PFSK-1 (cell line): ENCODE data around the gene RNF7.

ENCODE experiments used
- POLR2AphosphoS5 ChIP-seq: IDR thresholded peaks from 2 replicates; pipeline ENCODE4 v1.6.1; 2012; ENCODE audit warnings: low read depth, mild to moderate bottlenecking, control low read depth, low read length, moderate library complexity
- SIN3A ChIP-seq: IDR thresholded peaks from 2 replicates; pipeline ENCODE4 v1.6.1; 2012; ENCODE audit warnings: mild to moderate bottlenecking, low read length, moderate library complexity, borderline replicate concordance; ENCODE audit not compliant: insufficient read depth
- TAF1 ChIP-seq: IDR thresholded peaks from 2 replicates; pipeline ENCODE4 v1.6.1; 2012; ENCODE audit warnings: low read length, control low read depth, borderline replicate concordance; ENCODE audit not compliant: insufficient read depth

DNA sequence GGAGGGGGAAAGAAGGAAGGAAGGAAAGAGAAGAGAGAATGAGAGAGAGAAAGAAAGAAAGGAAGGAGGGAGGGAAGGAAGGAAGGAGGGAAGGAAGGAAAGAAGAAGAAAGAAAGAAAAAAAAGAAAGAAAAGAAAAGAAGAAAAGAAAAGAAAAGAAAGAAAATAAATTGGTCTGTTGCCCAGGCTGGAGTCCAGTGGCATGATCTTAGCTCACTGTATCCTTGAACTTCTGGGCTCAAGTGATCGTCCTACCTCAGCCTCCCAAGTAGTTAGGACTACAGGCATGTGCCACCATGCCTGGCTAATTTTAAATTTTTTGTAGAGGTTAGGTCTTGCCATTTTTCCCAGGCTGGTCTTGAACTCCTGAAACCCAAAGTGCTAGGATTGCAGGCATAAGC, 11.6 kb upstream of the RNF7 start:
- TF ChIP-seq TAF1 (no peak), SIN3A (no peak), POLR2AphosphoS5 (no peak)
